GM18520 (cell line): ENCODE measurements around the gene AUH.

ENCODE experiments used
- ATAC-seq: cut with Tn5 transposase; IDR thresholded peaks from one replicate; pipeline ENCODE4 v1.9.1; 2021; ENCODE audit not compliant: unreplicated experiment

AUH gene

DNA sequence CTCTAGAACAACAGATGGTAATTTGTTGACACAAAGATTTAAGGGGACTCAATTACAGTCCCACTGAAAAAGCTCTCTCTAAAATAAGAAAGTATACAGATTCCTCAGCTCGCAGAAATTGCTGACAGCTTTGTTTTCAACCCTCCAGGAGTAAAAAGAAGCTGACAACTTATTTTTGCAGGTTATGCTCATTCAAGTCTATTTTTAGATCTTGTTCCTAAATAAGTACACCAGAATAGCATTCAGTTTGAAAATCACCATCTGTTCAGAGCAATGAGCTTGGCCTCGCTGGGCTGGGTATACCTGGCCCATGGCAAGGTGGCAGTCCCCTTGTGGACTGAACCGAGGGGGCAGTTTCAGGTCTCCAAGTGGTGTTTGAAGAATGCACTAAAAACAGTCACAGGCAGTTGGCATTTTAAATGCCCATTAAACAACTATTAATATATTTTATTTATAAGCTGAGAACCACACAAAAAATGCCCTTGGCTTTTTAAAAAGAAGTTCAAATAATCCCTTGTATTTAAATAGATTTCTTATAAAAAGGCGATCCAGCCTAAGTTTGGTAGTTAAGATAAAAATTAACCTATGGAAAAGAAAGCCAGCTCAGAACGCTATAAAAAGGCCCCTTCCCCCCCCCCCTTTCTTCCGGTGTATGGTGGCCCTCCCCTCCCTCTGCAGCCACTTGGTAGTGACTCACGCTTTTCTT, 169.2 kb downstream of the AUH start:
- no peak for ATAC-seq

- no peak for ATAC-seq
These were observed 170.0 kb downstream of the AUH start for GRCh38 chr9:91191411-91192380.

DNA sequence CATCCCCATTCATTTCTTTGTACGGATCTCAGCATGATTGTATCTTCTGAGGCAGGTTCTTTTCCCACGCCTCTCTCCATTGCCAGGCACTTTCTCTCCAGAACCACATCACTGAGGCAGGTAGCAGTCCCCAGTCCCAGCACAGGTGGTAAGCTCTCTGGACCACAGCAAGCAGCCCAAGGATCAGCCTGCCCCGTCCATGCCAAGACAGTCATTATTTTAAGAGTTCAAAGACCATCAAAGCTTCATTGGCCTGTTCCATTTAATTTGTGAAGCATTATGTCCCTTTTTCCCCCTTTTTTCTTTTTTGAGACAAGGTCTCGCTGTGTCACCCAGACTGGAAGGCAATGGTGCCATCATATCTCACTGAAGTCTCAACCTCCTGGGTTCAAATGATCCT, 171.7 kb downstream of the AUH start:
- no peak for ATAC-seq

DNA sequence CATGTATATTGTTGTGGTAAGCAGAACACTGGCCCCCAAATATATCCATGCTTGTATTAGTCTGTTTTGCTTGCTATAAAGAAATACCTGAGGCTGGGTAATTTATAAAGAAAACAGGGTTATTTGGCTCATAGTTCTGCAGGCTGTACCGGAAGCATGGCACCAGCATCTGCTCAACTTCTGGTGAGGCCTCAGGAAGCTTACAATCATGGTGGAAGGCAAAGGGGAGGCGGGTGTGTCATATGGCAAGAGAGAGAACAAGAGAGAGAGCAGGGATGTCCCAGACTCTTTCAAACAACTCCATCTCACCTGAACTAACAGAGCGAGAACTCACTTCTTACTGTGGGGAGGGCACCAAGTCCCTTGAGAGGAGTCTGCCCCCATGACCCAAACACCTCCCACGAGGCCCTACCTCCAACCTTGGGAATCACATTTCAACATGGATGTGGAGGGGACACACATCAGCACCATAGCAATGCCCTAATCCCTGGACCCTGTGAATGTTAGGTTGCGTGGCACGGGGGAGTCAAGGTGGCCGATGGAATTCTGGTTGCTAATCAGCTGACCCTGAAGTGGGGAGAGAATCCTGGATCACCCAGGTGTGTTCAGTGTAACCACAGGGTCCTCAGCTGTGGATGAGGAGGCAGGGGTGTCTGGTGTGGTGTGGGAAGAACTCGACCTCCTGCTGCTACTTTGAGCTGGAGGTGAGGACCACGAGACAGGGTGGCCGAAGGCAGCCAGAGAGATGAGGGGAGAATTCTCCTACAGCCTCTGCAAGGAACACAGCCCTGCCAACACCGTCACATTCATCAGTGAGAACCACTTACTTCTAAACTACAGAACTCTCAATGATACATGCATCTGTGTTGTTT, 172.8 kb downstream of the AUH start:
- no peak for ATAC-seq

- no peak for ATAC-seq
These were observed 173.8 kb downstream of the AUH start for GRCh38 chr9:91187965-91188344.

DNA sequence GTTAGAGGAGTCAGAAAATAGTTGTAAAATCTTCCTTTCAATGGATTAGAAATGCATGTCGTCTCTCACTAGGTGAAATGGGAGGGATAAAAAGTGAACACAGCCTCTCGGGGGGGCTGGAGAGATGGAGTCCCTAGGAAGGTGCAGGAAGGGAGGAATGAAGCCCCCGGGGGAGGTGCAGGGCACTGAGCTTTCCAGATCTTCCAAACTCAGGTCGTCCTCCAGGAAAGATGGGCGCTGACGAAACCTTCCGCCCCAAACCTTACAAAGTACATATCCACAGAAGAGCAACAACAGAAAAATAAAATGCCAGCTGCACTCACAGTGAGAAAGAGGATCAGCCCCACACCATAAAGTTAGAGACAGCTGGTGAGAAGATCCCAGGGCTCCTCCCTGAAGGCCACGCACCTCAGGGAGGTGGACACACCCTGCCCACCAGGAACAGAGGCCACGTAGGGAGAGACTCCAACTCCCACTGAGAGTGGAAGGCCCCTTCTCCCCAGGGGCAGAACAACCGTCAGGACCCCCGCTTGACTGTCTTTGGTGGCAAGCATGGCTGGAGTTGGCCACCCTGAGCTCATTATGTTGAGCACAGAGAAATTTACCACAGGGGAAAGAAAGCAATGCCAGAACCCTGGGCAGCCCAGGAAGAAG, 174.3 kb downstream of the AUH start:
- ATAC-seq, result no peak

DNA sequence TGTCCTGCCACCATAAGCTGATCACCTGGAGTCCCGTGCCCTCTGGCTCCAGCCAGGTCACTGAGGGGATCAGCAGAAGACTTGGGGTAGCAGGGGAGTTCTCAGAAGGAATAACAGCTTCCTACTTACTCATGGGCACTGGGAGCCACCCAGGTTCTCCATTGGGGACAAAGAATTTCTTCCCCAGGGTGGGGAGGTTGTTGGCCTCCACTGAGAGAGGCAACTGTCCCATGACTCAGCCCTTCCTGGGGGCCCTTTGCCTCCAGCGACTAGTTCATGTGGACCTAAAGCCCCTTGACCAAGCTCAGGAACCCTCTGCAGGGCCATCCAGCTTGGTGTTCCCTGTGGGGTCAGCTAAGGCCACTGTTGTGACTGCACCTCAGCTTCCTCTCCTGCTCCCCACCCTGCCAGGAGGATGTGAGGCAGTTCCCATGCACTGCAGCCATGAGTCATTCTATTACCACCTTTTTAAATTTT, 175.0 kb downstream of the AUH start:
- no peak for ATAC-seq

DNA sequence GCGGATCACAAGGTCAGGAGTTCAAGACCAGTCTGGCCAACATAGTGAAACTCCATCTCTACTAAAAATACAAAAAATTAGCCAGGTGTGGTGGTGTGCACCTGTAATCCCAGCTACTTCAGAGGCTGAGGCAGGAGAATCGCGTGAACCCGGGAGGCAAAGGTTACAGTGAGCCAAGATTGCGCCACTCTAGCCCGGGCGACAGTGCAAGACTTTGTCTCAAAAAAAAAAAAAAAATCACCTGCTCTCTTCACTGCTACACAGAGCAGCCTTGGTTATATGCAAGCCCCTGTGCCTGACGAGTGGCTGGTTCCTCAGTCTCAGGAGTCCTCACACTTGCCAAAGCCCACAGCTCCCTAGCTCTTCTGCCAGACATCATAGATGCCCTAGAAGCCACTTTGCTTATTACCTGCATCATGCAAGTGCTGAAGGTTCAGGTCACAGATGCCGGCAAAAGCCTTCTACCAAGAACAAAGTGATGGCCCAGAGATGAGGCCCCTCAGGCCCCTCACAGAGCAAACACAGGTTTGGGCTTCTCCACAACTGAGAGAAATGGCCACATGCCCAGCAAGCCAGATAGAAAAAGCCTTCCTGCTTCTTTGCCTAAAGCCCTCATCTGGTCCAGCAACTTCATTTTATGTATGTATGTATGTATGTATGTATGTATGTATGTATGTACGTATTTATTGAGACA, 176.4 kb downstream of the AUH start:
- no peak for ATAC-seq

GRCh38 chr9:91182429-91183225, 179.1 kb downstream of the AUH start:
- ATAC-seq, result no peak

- no peak for ATAC-seq
These were observed 180.2 kb downstream of the AUH start for GRCh38 chr9:91181541-91181940.

GRCh38 chr9:91180930-91181268, 180.8 kb downstream of the AUH start:
- ATAC-seq, result no peak

DNA sequence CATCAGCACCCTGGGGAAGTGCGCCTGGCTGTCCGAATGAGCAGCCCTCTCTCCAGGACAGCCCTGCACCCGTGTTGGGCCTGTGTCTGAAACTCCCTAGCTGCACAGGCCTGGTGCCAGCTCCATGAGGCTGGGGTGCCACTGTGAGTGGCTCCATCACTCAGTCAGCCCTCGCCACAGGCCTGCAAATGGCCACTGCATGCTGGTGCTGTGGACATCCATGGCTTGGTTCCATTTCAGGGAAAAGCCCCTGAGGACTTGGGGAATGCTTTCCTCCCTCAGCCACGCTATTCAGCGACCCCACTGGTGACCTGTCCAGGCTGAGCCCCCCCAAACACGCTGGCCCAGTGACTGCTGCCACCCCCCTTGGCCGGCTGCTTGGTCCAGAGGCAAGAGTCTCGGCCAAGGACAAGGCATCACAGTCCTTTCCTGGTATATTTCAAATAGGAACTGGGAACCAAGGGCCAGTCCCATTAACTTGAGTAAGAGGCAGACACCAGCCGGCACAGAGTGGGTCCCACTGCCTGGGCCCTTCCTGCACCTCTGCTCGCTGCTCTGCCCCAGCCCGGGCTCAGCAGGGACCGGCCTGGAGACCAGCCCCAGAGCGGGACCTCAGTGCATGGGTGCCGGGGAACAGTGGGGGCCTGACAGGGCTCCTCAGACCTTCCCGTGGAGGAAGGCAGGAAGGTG, 181.3 kb downstream of the AUH start:
- ATAC-seq, result no peak

DNA sequence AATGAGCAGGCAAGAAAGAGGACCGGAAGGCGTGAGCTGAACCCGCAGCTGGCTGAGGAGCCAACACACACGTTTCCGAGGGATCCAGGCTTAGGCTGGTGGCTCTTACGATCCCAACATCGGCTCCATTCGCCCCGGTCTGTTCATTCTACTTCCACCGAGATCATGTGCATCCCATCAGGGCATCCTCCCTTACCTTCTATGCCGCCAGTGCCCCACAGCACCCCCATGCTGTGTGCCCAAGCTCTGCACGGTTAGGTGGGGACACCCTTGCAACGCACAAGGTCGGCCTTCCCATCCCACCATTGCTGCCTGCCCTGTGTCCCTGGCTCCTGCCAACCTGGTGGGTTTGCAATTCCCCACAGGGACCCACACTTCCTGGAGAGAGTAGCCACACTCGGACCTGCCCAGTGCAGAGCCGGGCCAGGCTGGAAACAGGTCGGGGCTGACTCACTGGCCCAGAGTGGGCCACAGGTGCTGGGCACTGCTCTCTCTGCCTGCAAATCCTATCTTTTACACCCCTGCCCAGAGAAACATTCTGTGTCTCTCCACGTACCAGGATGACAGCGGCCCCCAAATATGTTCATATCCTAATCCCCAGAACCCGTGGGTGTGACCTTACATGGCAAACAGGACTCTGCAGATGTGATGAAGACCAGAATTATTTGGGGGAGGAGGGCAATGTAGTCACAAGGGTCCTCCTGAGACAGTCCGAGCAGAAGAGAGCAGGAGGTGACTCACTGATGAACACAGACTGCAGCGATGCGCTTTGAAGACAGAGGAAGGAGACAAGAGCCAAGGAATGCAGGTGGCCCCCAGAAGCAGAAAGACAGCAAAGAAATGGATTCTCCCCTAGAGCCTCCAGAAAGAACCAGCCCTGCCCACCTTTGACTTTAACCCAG, 182.2 kb downstream of the AUH start:
- ATAC-seq, result no peak

- ATAC-seq, result no peak
These were observed 183.2 kb downstream of the AUH start for GRCh38 chr9:91178281-91179236.

GRCh38 chr9:91177661-91178280, 183.9 kb downstream of the AUH start:
- no peak for ATAC-seq

DNA sequence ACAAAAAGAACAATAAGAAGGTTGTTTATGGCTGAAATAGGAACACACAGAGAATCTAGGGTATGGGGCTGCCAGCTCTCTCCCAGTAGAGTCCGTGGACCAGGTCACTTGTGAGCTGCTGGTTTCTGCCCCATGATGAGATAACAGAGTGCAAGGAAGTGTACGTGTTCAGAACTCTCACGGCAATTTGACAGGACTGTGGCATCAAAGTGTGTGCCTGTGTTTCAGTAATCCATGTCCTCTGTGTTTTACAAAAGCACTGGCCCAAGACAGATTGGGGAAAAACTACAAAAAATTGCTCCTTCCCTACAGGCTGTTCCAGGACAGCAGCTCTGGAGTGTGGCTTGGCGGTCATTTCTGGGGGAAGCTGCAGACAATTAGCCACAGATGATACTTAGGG, 184.6 kb downstream of the AUH start:
- ATAC-seq, result no peak
